HK-2 (cell line): ENCODE results near the gene ANO2.

Source experiments
- DNase-seq: peaks from one replicate; pipeline ENCODE4 v3.0.0-alpha.2; 2018; ENCODE audit not compliant: unreplicated experiment

Gene ANO2

DNA sequence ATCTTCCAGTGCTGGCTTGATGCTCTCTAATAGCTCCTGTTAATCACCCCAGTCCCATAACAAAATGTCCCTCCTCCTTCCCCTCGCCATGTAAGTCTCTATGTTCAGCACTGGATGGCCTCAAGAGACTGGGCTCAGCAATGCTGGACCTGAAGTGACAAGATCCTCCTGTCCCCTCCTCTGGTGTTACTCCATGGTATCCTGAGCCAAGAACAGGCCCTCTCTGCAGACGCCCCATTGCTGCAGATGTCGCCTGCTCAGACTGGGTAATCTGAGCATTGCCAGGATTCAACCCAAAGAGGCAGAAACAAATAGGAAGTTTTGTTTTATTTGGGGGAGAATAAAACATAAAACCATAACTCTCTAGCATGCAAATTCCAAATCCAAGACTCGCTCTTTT is 363.4 kb downstream of the ANO2 start:
- DNase-seq: no peak

DNA sequence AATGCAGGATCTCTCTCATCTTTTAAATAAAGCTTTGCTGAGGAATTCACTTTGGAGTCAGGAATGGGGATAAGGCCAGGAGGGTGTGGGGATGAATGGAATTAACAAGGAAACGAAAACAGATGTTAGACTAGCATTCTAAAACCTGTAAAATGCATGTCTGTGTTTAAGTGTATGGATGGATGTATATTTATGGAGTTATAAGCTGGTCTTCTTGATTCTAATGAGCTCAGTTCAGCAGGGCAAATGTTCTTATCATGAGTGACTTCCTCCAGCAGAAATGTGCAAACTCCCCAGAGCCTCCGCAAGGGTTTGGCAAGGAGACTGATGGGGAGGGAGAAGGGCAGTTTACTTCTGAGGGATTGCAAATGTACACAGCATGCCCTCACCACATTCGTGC is 364.0 kb downstream of the ANO2 start:
- DNase-seq: no peak

DNA sequence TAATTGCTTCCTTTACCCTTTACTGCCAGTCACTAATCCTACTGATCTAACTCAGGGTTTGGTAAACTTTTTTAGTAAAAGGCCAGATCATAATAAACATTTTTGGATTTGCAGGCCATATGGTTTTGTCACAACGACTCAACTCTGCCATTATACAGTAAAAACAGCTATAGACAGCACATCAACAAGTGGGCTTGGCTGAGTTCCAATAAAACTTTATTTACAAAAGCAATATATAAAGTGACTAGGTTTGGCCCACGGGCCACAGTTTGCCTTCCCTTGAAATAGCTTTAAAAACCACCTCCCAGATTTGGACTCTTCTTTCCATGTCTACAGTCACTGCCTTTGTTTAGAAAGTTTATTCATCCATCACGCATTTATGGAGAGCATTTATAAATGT is 366.3 kb downstream of the ANO2 start:
- no peak for DNase-seq

- DNase-seq: no peak
These were observed 367.3 kb downstream of the ANO2 start for GRCh38 chr12:5577741-5578140.

- no peak for DNase-seq
These were observed 367.8 kb downstream of the ANO2 start for GRCh38 chr12:5577211-5577612.

- no peak for DNase-seq
These were observed 369.1 kb downstream of the ANO2 start for GRCh38 chr12:5575987-5576386.

- no peak for DNase-seq
These were observed 369.8 kb downstream of the ANO2 start for GRCh38 chr12:5575232-5575631.

- no peak for DNase-seq
These were observed 371.7 kb downstream of the ANO2 start for GRCh38 chr12:5573390-5573789.

DNA sequence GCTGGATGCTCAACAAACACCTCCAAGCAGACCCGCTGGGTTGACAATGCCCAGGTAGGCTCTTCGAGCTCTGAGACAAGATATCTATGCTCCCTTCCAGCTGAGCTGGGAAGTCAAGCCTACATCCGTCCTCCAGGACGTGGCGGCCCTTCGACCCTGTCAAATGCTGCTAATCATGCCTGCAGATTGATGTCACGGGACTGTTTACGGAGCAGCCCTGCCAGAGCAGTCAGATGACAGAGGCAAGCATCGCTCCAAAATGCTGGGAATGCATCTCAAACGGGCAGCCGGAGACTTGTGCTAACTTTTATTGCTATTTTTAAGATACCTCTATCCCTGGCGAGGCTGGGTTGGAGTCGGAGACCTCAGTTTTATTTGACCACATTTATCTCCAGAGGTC is 373.9 kb downstream of the ANO2 start:
- no peak for DNase-seq

GRCh38 chr12:5570416-5570815 is 374.6 kb downstream of the ANO2 start:
- DNase-seq: no peak

DNA sequence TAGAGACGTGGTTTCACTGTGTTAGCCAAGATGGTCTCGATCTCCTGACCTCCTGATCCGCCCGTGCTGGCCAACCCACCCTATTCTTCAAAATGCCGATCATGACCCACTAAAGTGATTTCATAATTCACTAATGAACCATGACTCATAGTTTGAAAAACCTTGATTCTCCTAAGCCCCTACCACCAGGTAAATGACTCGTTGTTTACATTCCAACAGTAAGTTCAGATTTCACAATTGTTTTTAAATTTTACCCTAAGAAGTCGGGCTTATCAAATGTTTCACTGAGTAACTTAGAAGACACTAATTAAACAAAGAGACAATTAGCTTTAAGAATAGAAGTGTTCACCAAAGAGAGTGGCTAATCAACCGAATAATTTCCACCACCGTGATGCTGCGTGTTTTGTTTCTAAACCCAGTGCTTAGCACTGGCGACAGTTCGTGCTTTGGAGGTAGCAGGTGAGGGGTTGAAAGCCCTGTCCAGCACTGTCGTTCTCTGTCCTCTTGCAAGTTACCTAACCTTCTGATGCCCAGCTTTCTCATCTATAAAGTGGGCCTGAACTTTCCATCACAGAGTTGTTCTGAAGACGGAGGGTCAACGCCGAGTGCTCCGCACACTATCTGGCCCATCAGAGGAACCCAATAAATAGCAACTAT is 376.6 kb downstream of the ANO2 start:
- DNase-seq: no peak

DNA sequence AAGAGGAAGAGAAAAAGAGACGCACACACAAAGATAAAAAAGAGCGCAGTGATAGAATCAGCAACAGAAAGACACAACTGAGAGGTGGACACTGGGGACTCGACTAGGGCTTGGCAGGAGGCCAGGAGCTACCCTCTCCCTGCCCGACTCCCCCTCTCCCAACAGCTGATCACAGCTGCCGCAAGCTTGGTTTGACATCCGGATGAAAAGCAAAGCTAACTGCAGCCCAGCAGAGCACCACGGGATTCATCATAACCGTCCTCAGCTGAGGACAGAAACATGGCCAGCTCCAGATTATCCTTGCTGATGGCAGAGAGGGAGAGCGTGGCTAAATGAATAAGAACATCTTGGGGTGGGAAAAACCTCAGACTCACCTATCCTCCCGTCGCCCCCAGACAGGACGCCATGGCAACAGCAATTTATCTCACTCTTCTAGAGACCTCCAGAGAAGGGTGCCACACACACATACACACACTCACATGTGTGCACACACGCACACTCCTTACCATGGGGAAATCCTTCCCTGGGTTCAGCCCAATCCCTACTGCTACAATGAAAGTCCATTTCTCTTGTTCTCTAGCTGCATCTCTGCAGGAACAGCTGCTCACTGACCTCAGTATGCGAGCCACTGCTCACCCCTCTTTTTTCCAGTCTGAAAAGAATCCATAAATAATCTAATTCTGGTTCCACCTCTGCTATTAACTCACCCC is 377.9 kb downstream of the ANO2 start:
- no peak for DNase-seq

DNA sequence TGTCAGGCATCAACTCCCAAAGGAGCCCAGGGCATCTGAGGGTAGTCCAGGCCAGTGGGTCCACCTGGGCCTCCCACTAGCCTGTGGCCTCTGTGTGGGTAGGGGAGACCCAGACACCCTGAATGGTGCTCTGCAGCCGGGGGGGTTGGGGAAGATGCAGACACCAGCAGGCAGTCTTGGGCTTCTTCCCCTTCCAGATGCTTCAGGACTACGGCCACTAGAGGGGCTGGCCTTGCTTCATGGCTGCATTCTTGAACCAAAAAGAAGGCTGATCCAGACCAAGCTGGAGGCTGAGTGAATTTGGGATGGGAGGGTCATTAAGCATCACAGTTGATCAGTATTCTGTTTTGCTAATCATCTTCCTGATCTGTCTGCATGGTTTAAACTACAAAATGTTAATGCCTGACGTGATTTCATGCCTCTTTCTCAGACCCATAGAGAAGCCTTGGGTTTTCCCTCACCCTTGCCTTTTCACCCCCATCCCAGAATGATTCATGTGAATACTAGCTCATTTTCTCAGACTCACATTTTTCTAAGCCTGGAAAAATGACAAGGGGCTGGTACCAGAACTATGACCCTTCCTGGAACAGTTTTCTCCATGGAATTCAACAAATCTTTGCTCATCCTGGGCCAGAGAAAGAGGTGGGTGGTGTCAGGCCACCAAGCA is 379.0 kb downstream of the ANO2 start:
- no peak for DNase-seq

GRCh38 chr12:5562581-5562980 is 382.5 kb downstream of the ANO2 start:
- DNase-seq: no peak

DNA sequence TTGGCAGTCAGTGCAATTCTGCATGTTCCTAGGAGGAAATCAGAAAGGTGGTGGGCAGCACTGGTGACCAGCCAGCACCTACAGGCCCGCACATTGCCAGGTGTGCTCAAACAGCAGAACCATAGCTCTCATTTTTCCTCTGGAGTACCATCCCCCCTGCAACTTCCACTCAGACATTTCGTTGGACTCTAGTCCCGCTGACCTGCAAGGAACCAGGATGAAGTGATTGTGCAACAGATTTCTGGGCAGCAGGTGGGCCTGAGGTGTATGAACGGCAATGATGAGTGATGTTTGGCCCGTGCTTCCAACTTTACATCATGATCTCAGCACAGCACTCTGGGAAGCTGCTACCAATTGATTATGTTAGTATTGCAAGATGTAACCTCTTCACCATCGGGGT is 383.2 kb downstream of the ANO2 start:
- DNase-seq: no peak

DNA sequence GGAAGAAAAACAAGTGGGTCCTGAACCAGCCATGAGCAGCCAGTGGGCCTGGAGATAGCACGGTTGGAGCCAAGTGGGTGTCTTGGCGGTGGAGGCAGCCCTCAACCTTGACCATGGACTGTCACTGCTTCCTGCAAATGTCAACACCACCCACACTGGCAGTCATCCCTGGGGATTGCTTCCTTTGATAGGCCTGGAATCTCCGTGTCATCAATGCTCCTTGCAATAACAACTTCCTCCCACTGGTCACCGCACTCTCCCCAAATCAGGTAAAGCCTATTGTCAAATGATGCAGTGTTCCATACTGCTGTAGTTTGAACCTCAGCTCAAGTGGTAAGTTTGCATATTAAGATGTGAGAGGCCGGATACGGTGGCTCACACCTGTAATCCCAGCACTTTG is 384.0 kb downstream of the ANO2 start:
- DNase-seq: no peak

DNA sequence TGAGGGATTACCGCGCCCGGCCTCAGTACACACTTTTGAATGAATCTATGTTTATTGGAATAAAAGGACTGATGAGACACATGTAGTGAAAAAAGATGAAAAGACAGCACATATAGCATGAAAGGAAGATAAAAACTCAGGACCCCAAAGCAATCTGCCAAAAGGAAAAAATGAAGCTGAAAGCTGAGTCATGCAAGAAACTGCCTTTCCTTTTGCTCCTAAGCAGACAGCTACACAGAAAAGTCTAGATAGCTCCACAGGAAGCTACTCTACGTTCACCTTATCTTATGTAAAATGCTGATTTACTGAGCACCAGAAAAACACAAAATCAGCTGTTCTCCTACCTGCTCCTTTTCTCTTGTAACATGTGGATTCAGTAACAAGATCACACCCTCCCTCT is 384.8 kb downstream of the ANO2 start:
- DNase-seq: no peak

GRCh38 chr12:5557906-5558305 is 387.2 kb downstream of the ANO2 start:
- no peak for DNase-seq

DNA sequence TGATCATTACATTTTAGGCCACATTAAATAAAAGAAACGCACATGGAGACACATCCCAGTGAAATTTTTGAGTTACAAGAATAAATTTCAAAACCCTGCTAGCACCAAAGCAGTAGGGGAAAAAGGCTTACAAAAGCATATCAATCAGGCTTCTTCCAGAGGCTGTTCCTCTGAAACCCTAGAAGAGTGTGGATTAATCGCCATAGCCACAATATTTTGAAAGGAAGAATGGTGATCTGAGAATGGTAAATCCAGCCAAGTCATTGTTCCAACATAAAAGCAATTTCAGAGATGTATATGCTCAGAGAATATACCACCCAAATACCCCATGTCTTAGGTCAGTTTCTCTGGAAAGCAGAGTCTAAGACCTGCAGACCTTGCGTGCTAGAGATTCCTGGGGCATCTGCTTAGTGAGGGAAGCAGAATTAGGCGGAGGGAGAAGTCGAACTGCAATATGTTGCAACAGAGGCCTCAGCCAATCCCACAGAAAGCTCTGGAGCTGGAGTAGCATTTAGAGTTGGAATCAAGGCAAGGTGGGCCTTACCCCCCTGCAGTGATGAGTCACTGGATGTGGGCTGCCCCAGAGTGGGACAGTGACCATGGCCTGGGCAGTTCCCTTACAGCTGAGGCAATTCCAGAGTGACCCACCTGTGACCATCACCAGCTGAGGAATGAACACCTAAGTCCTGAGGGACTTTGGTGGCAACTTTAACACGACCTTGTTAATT is 387.9 kb downstream of the ANO2 start:
- DNase-seq: no peak

- DNase-seq: no peak
These were observed 388.9 kb downstream of the ANO2 start for GRCh38 chr12:5556033-5556614.

GRCh38 chr12:5554711-5555110 is 390.3 kb downstream of the ANO2 start:
- no peak for DNase-seq

GRCh38 chr12:5549011-5549410 is 396.0 kb downstream of the ANO2 start:
- DNase-seq: no peak
